Adrenal gland (tissue), 5 donors: ENCODE data around the gene SAMD11.
"Not testable (repeated sequence)": the region's sequence is repeated elsewhere in the genome, so short reads cannot be mapped to it uniquely, and the experiment has no call there.

Source experiments
- POLR2A ChIP-seq, 2 donors: fragments of 450-650 bp; IDR thresholded peaks; one replicate each; pipeline ENCODE4 v1.6.1; 2017; ENCODE audit warnings: antibody characterized with exemption in 2 of 2, mild to moderate bottlenecking in 2 of 2, moderate library complexity in 1 of 2
- TF ChIP-seq, protein P1 (sequence below), 6 experiments: fragments of 450-650 bp in 4 of 6; fragments of 200-600 bp in 2 of 6; sonication (generic) in 1 of 6; IDR thresholded peaks; 1 replicate in 5 of 6; 2 replicates in 1 of 6; pipeline versions ENCODE4 v1.5.1 to v1.8.0; 2016 to 2021; ENCODE audit warnings: antibody characterized with exemption in 6 of 6, mild to moderate bottlenecking in 2 of 6, moderate library complexity in 1 of 6
- donor health status: DM: no; HTN: no; CAD: no.

DNA sequence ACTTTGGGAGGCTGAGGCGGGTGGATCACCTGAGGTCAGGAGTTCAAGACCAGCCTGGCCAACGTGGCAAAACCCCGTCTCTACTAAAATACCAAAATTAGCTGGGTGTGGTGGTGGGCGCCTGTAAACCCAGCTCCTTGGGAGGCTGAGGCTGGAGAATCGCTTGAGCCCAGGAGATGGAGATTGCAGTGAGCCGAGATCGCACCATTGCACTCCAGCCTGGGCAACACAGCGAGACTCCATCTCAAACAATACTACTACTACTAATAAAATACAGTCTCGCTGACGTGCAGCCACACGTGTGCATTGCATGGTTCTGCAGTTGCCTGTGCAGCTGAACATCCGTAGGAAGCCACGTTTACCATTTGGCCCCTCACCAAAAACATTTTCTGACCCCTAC, 23.1 kb downstream of the SAMD11 start:
- TF ChIP-seq POLR2A (IDR thresholded peaks at IDR 0.05), result not testable (repeated sequence)
- TF ChIP-seq, protein P1, sequence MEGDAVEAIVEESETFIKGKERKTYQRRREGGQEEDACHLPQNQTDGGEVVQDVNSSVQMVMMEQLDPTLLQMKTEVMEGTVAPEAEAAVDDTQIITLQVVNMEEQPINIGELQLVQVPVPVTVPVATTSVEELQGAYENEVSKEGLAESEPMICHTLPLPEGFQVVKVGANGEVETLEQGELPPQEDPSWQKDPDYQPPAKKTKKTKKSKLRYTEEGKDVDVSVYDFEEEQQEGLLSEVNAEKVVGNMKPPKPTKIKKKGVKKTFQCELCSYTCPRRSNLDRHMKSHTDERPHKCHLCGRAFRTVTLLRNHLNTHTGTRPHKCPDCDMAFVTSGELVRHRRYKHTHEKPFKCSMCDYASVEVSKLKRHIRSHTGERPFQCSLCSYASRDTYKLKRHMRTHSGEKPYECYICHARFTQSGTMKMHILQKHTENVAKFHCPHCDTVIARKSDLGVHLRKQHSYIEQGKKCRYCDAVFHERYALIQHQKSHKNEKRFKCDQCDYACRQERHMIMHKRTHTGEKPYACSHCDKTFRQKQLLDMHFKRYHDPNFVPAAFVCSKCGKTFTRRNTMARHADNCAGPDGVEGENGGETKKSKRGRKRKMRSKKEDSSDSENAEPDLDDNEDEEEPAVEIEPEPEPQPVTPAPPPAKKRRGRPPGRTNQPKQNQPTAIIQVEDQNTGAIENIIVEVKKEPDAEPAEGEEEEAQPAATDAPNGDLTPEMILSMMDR (IDR thresholded peaks at IDR 0.05), result not testable (repeated sequence)
